K562 (cell line): Measurements from ENCODE around the gene NRG3. TPM values are rescaled to one million over a fixed set of nuclear protein-coding genes. Genes with fewer than 3 reads are reported as not detected.

ENCODE experiments used
- ATAC-seq: fragments of 200-7000 bp; cut with Tn5 transposase; 3 replicates; pipeline ENCODE4 v1.9.1; 2020; ENCODE audit warnings: moderate library complexity
- BruUV-seq: library from RNA; stranded (reverse); fragments of 400-500 nt; replicated peaks from 2 replicates; lab custom pipeline; 2021; lab: Mats Ljungman, UMichigan
- CTCF ChIA-PET: fragments of 300-600 bp; formaldehyde crosslinking; extraction: SDS; loops from one replicate; lab custom pipeline; 2021; ENCODE audit warnings: low intra/inter-chr PET ratio; lab: Yijun Ruan, JAX
- POLR2A ChIA-PET: fragments of 300-600, 350-650 bp; sonication (Branson Sonifier 250); formaldehyde crosslinking; extraction: SDS; loops from one replicate; lab custom pipeline; 2021; ENCODE audit warnings: antibody characterized with exemption, inconsistent platforms; lab: Yijun Ruan, JAX
- DNase-seq, 4 experiments: peaks; one replicate each; pipeline versions ENCODE4 v3.0.0 to v3.0.0-alpha.2; 2011 to 2018; ENCODE audit warnings: low spot score in 3 of 4, mixed read lengths in 3 of 4; ENCODE audit errors: extremely low read depth in 1 of 4
- FAIRE-seq: peaks from 2 replicates; lab custom pipeline; 2011; peaks lifted over from hg19 to GRCh38; lab: Jason Lieb, UNC
- H2AFZ ChIP-seq: 2 replicates; pipeline ENCODE4 v1.6.0; 2011; ENCODE audit warnings: low read depth, low read length, control low read depth, inconsistent platforms
- H3K27ac ChIP-seq: fragments of 200-600 bp; 3 replicates; pipeline ENCODE4 v1.8.0; 2011; ENCODE audit warnings: low read depth, mild to moderate bottlenecking, control low read depth, inconsistent platforms, low read length, moderate library complexity, mixed read lengths; ENCODE audit errors: extremely low read depth
- H3K27me3 ChIP-seq, 2 experiments: fragments of 300-600 bp in 1 of 2; 2 replicates in 1 of 2; 3 replicates in 1 of 2; pipeline versions ENCODE4 v1.6.0 to v1.8.0; 2011; ENCODE audit warnings: inconsistent platforms in 2 of 2, low read length in 2 of 2, mild to moderate bottlenecking in 1 of 2, mixed read lengths in 1 of 2, moderate library complexity in 1 of 2; ENCODE audit not compliant: control insufficient read depth in 2 of 2, insufficient read depth in 2 of 2
- H3K36me3 ChIP-seq: fragments of 300-600 bp; 3 replicates; pipeline ENCODE4 v1.8.0; 2011; ENCODE audit warnings: mild to moderate bottlenecking, low read length, inconsistent platforms; ENCODE audit not compliant: control insufficient read depth, insufficient read depth
- H3K4me1 ChIP-seq, 2 experiments: fragments of 200-600 bp in 1 of 2; replicated peaks in 1 of 2; 2 replicates in 1 of 2; 3 replicates in 1 of 2; pipeline versions ENCODE4 v1.5.1 to v1.8.0; 2011; ENCODE audit warnings: inconsistent platforms in 2 of 2, low read length in 2 of 2, mild to moderate bottlenecking in 1 of 2, mixed read lengths in 1 of 2, moderate library complexity in 1 of 2; ENCODE audit not compliant: control insufficient read depth in 2 of 2, insufficient read depth in 2 of 2
- H3K4me2 ChIP-seq: 2 replicates; pipeline ENCODE4 v1.6.1; 2011; ENCODE audit warnings: low read length, control low read depth, inconsistent platforms, mixed read lengths; ENCODE audit not compliant: insufficient read depth
- H3K4me3 ChIP-seq: fragments of 200-600 bp; sonication (generic), shearing (Covaris generic); 2 replicates; pipeline ENCODE4 v1.5.1; 2016; ENCODE audit warnings: control low read depth, inconsistent platforms
- H3K79me2 ChIP-seq: fragments of 200-600 bp; 3 replicates; pipeline ENCODE4 v1.8.0; 2011; ENCODE audit warnings: low read length, inconsistent platforms; ENCODE audit not compliant: control insufficient read depth, insufficient read depth
- H3K9ac ChIP-seq, 2 experiments: 2 replicates each; pipeline versions ENCODE4 v1.6.0 to v1.6.1; 2011; ENCODE audit warnings: low read depth in 2 of 2, low read length in 2 of 2, control low read depth in 1 of 2, inconsistent platforms in 1 of 2, mild to moderate bottlenecking in 1 of 2, mixed read lengths in 1 of 2; ENCODE audit not compliant: insufficient read depth in 1 of 2
- H3K9me1 ChIP-seq: one replicate; pipeline ENCODE4 v1.6.0; 2011; ENCODE audit warnings: inconsistent platforms, mild to moderate bottlenecking, low read length, moderate library complexity; ENCODE audit not compliant: control insufficient read depth, insufficient read depth
- H3K9me3 ChIP-seq: replicated peaks from 2 replicates; pipeline ENCODE4 v1.5.1; 2011; ENCODE audit warnings: low read depth, low read length, inconsistent platforms; ENCODE audit not compliant: control insufficient read depth, insufficient read depth
- H4K20me1 ChIP-seq: replicated peaks from 2 replicates; pipeline ENCODE4 v1.6.1; 2011; ENCODE audit warnings: low read length, inconsistent platforms, mixed read lengths; ENCODE audit not compliant: control insufficient read depth, insufficient read depth
- CEBPG ChIP-seq, 3 experiments: fragments of 200-800 bp in 1 of 3; sonication (Bioruptor generic) in 1 of 3; sonication (generic) in 1 of 3; formaldehyde crosslinking in 1 of 3; IDR thresholded peaks in 2 of 3; conservative IDR thresholded peaks in 1 of 3; 2 replicates each; pipeline versions ENCODE4 v1.6.1 to v1.8.0; 2016 to 2022; ENCODE audit warnings: missing compliant biosample characterization in 2 of 3, missing genetic modification characterization in 2 of 3, mild to moderate bottlenecking in 1 of 3, missing genetic modification reagents in 1 of 3
- ERF ChIP-seq: fragments of 450-650 bp; formaldehyde crosslinking; IDR thresholded peaks from 2 replicates; pipeline ENCODE4 v1.4.0; 2020; ENCODE audit warnings: mild to moderate bottlenecking, mixed read lengths
- MTA1 ChIP-seq: fragments of 450-650 bp; IDR thresholded peaks from 2 replicates; pipeline ENCODE4 v1.6.1; 2017; ENCODE audit warnings: borderline replicate concordance
- ZNF23 ChIP-seq: fragments of 250-450 bp; sonication (Bioruptor Pico); IDR thresholded peaks from 2 replicates; pipeline ENCODE4 v1.4.0; 2020; ENCODE audit warnings: mild to moderate bottlenecking
- ZNF766 ChIP-seq: fragments of 200-800 bp; sonication (Bioruptor generic); conservative IDR thresholded peaks from 2 replicates; pipeline ENCODE4 v1.6.1; 2016; ENCODE audit warnings: missing genetic modification characterization, missing compliant biosample characterization
- WGBS: fragments of 100-300 bp; shearing (Covaris generic); methylation state at CpG from one replicate; pipeline ENCODE4 v1.1.6; 2016; ENCODE audit warnings: low coverage, mixed read lengths; ENCODE audit not compliant: insufficient coverage; ENCODE audit errors: missing lambda C conversion rate; 5-methylcytosine and 5-hydroxymethylcytosine counted together
- in situ Hi-C: fragments of 300-500 bp; cut with MboI; formaldehyde crosslinking; loops from 4 replicates; pipeline ENCODE4 v1.15.0; 2018; ENCODE audit warnings: inconsistent platforms, mixed read lengths
- intact Hi-C: fragments of 100-400 bp; cut with micrococcal nuclease; formaldehyde crosslinking; loops from 2 replicates; pipeline ENCODE4 v1.14.2; 2022
- polyA plus RNA-seq, 8 experiments: library from polyadenylated mRNA; depleted of rRNA in 4 of 8; stranded (reverse) in 5 of 8; unstranded in 3 of 8; fragments of >200 nt; fragmentation: Nextera tagmentation in 2 of 8; fragmentation: Illumina TruSeq in 1 of 8; extraction: Ambion mirVana in 2 of 8; extraction: Trizol in 1 of 8; gene quantifications; 2 replicates each; pipeline versions ENCODE4 v1.2.1 to v1.2.3, GENCODE V29; 2011 to 2014; ENCODE audit warnings: inconsistent platforms in 1 of 8, missing spikeins in 1 of 8
- total RNA-seq, 7 experiments: library from RNA; depleted of rRNA in 6 of 7; stranded (reverse); fragments of >200 nt in 6 of 7; fragmentation: Illumina TruSeq in 2 of 7; extraction: Trizol in 2 of 7; gene quantifications; 2 replicates each; pipeline versions ENCODE4 v1.2.1 to v1.2.3, GENCODE V29; 2011 to 2021; ENCODE audit warnings: low replicate concordance in 1 of 7
- TF ChIP-seq, protein P1 (sequence below): sonication (generic); formaldehyde crosslinking; IDR thresholded peaks from 2 replicates; pipeline ENCODE4 v1.8.0; 2022; ENCODE audit warnings: mild to moderate bottlenecking, missing genetic modification reagents

Gene NRG3
- total and polyA plus RNA-seq, 9 of the 15 experiments (the other 6 are each of a cell fraction or from before 2014, with no cell fraction given), result not detected

DNA sequence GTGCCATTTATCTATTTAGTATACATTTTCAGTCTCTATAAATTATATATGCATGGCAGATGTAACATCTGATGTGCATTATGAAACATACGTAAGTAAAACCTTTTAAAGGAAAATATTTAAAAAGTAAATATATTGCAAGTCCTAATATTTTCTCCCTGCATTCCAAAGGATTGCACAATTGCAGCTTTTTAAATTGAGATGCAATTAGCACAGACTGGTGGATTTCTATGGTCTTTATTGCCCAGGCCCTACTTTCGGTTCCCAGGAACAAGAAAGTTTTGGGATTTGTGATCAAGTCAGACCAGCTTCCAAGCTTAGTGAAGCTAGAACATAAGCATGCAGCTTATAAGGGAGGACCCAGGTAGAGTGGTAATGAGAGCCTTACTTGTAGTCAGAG is 337.8 kb downstream of the NRG3 start:
- FAIRE-seq (no peak), DNase-seq (no peak), ATAC-seq (no peak)
- Histone ChIP-seq H3K4me1 (no peaks in the 10 kb centered on the region), H3K36me3 (no peaks in the 10 kb centered on the region), H3K27ac (no peak overlapping the region), H4K20me1 (no peaks in the 10 kb centered on the region), H3K9ac (no peak overlapping the region), H3K9me1 (no peaks in the 10 kb centered on the region), H3K4me3 (no peak overlapping the region), H3K4me2 (no peak overlapping the region), H3K9me3 (no peaks in the 10 kb centered on the region), H2AFZ (no peak overlapping the region), H3K27me3 (no peaks in the 10 kb centered on the region), H3K79me2 (no peaks in the 10 kb centered on the region)
- WGBS, result 2% methylated on average over 2 of the region's 2 CpGs
- CTCF ChIA-PET, result no interaction called here
- POLR2A ChIA-PET, result no interaction called here
- intact Hi-C loops, result no loop called here
- in situ Hi-C loops, result no loop called here
- TF ChIP-seq ERF (CRISPR knock-in tag), result no peak
- TF ChIP-seq MTA1, result no peak
- TF ChIP-seq CEBPG (CRISPR knock-in tag; IDR thresholded peaks at IDR 0.05), result no peak
- TF ChIP-seq CEBPG (tag; conservative IDR thresholded peaks at IDR 0.05 in 1 of 2, IDR thresholded peaks at IDR 0.05 in 1 of 2), result 0 out of 4 replicates have a peak, but pooled peaks of 1 of the 2 experiments have one; percentile 11
- TF ChIP-seq ZNF766, result no peak
- TF ChIP-seq, protein P1, sequence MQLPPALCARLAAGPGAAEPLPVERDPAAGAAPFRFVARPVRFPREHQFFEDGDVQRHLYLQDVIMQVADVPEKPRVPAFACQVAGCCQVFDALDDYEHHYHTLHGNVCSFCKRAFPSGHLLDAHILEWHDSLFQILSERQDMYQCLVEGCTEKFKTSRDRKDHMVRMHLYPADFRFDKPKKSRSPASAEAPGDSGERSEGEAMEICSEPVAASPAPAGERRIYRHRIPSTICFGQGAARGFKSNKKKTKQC (CRISPR knock-in tag), result no peak
- TF ChIP-seq ZNF23 (CRISPR knock-in tag), result no peak
- no TSS peak for BruUV-seq
